Measurements from ENCODE around the gene TNPO3.
A peak's percentile ranks its signal among the peaks of the same experiment; 100 is the strongest.
"Not testable (repeated sequence)": the region's sequence is repeated elsewhere in the genome, so short reads cannot be mapped to it uniquely, and the experiment has no call there.

Gene TNPO3

DNA sequence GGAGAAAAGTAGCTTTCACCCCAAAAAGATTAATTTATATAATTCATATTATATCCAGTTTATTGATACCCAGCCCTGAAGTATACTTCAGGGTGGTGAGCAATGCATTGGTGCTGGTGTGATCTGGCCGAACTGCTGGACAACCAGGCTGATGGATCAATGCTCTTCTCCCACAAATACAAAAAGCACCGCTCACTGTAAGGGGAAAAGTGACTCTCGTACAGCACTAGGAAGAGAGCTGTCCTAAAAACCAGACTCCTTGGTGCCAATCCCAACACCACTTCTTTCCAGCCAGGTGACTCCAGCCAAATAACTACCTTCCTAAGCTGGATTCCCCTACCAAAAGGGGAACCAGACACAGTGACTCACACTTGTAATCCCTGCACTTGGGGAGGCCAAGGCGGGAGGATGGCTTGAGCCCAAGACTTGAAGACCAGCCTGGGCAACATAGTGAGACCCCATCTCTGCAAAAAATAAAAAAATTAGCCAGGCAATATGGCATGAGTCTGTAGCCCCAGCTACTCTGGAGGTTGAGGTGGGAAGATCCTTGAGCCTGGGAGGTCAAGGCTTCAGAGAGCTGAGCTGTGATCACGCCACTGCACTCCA is 13.1 kb upstream of the TNPO3 start:
- DNase-seq = no peak

DNA sequence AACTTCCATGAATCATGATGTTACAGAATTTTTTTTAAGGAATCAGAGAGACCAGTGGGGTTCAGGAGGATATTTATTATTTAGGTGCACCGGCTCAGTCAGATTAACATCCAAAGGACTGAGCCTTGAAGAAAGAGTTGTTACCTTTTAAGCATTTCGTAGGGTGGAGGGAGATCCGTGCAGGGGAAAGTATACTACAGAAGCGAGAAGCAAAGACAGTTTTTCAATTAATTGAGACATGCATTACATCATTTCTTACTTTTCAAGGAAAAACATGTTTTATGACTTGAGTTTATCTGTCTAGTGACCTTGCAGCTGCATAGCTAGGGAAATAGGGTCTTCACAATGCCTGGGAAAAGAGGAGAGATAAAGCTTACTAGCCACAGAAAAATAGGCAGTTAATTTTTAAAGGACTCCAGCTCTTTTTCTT is 12.2 kb upstream of the TNPO3 start:
- DNase-seq = not testable (repeated sequence)

DNA sequence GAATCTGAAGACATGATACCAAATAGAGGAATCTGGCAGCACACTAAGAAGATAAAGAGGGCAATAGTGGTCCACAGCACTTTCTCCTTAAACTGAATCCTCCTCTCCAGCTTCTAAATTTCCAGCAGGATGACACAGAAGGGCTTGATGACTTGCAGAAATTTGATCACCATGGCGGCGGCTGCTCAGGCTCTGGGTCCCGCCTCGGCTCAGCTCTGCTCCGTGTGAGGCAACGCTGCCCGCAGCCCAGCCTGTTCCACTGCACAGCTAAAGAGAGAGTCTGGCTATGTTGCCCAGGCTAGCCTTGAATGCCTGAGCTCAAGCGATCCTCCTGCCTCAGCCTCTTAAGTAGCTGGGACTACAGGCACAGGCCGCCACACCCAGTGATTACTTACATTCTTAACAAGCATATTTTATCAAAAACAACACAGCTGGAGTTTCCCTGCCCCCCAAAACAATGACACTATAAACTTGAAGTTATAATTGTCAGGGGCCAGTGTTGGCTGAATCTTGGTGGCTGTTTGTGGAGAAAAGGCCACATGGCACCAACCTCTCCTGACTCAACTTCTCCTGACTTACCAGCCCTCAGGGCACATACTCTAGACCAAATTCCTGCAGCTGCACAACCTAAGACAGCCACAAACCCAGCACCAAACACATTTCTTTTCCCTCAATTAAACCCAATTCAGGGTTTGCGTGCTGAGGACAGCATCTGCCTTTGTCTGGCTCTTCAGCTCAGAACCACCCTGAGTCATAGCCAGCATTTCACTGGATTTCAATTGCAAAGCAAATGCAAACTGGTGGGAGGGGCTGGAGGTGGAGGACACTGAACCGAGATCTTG is 11.6 kb upstream of the TNPO3 start:
- no peak for DNase-seq

DNA sequence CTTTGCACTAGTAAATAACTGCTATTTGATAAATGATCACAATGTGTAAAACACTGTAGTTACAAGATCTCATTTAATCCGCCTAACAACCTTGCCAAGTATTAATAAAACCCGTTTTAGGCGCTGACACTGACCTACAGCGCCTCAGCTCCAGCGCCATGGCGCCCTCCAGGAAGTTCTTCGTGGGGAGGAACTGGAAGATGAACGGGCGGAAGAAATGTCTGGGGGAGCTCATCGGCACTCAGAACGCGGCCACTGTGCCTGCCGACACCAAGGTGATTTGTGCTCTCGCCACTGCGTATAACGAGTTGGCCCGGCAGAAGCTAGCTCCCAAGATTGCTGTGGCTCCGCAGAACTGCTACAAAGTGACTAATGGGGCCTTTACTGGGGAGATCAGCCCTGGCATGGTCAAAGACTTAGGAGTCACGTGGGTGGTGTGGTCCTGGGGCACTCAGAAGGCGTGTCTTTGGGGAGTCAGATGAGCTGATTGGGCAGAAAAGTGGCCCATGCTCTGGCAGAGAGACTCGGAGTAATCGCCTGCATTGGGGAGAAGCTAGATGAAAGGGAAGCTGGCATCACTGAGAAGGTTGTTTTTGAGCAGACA is 1.1 kb upstream of the TNPO3 start:
- no peak for DNase-seq

DNA sequence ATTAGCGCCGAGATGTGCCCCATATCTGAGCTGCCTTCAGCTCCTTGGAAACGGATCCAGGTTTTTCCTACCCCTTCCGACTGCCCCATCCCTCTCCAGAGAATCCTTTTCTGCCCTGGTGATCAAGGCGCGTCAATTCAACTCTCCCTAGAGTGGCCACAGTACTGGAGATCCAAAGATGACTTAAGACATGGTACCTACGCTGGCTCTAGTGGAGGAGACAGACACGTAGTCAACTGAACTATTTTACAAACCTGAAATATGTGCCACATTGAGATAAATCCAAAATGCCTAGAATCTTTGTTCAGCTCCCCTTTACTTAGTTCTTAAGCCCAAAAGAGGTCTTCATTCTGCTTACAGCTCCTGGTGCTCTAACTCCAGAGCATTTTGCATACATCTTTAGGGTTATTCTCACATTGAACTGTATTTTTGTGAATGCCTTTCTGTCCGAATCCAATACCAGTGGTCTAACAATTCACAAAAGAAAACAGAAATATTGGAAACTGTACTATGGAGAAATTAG is 444 bp upstream of the TNPO3 start:
- no peak for DNase-seq

DNA sequence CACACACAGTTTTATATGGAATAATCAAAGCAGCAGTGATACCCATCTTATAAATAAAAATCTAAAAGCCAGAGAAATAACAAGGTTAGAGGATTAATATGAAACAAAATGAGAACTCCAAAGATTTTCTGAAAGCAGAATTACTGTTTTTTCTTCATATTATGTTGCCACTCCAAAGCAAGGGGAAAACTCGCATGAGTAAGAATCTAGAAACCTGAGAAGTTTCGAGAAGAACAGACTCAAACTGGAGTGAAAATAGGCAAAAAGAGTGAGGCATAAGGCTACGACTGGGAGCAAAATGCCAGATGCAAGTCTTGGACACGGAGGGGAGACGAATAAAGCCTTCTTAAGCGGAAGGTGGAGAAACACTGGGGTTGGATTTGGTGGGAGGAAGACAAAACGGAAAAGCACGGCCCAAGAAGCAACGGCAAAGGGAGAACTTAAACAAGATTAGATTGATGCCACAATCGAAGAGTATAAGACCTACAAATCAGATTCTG is 923 bp downstream of the TNPO3 start:
- peak; percentile 60 for DNase-seq

DNA sequence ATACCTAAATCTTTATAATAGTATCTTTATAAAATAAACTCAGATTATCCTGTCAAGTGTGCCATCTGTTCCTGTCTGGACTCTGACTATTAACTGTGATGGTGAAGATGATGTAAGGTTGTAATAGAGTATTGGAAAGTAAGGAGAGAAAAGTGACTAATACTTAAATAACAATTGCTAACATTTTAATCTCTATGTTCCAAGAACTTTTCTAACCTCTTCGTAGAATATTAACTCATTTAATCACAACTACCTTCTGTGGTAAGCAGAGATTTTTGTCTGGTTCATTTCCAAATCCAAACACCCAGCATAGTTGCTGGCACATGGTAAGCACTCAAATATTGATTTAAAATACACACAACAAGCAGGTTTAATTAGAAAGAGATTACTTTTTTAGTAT is 2.5 kb downstream of the TNPO3 start:
- DNase-seq = no peak

DNA sequence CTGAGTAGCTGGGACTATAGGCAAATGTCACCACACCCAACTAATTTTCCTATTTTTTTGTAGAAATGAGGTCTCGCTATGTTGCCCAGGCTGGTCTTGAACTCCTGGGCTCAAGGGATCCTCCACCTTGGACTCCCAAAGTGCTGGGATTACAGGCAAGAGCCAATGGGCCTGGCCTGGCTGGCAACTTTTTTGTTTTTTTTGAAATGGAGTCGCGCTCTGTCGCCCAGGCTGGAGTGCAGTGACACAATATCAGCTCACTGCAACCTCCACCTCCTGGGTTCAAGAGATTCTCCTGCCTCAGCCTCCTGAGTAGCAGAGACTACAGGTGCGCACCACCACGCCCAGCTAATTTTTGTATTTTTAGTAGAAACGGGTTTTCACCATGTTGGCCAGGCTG is 3.5 kb downstream of the TNPO3 start:
- not testable (repeated sequence) for DNase-seq

DNA sequence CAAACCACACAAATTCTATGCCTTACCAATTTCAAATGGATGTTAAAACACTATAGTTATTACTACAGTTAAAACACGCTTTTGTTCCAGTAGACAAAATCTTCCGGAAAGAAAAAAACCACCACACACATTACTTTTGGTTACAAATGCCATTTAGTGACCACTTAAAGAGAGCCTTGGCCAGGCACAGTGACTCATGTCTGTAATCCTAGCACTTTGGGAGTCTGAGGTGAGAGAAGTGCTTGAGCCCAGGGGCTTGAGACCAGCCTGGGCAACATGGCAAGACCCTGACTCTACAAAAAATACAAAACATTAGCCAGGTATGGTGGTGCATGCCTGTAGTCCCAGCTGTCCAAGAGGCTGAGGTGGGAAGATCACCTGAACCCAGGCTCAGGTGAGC is 7.2 kb downstream of the TNPO3 start:
- DNase-seq = no peak

DNA sequence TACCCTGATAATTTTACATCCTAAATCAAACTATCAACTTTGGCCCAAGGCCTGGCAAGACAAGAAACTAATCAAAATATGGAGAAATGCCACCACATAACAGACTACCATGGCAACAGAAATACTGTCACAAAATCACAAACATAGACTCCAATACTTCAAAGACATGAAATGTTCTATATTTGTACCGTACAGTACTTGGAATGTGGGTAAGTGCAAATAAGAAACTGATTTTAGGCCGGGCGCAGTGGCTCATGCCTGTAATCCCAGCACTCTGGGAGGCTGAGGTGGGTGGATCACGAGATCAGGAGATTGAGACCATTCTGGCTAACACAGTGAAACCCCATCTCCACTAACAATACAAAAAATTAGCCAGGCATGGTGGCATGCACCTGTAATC is 9.2 kb downstream of the TNPO3 start:
- DNase-seq = no peak

DNA sequence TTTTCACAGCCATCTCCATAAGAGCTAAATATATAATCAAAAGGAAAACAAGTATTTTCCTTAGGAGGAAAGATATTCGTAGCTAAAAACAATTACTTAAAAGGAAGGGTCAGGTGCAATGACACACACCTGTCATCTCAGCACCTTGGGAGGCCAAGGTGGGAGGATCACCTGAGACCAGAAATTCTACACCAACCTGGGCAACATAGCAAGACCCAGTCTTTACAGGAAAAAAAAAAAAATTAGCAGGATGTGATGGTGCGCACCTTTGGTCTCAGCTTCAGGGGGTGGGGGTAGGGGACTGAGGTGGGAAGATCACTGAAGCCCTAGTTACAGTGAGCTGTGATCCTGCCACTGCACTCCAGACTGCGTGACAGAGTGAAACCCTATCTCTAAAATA is 11.9 kb downstream of the TNPO3 start:
- no peak for DNase-seq

DNA sequence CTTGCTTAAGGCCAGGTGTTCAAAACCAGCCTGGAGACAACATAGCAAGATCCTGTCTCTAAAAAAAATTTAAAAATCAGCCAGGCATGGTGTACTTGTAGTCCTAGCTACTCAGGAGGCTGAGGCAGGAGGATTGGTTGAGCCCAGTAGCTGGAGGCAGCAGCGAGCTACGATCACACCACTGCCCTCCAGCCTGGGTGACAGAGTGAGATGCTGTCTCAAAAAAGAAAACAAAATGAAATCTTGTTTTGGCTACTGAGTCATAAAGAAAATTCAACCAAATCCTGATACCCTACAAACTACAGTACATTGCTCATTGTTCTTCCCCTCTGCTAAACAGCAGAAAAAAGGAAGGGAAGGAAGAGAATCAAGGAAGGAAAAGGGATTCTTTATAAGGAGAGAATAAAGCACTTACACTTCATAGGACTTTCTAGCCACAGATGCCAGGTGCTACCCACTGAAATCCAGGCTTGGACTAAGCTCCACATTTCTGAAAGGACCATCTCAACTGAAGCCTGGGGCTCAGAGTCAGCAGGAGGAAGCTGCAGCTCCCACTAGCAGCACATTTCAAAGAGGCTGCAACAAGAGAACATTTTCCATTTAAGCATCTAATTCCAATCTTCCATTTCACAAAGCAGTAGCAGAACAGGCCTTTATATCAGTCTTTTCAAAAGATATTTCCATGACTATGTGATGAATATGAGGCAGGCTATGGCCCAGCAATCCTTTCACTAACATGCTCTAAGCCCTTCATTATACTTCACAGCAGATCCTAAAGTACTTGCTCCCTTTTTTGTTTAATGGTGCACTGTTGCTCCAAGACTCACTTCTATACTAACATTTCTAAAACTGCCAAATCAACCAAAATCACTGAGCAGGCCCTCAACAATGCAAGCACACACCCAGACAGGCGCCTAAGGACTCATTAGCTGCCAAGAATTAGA is 13.5 kb downstream of the TNPO3 start:
- no peak for DNase-seq

DNA sequence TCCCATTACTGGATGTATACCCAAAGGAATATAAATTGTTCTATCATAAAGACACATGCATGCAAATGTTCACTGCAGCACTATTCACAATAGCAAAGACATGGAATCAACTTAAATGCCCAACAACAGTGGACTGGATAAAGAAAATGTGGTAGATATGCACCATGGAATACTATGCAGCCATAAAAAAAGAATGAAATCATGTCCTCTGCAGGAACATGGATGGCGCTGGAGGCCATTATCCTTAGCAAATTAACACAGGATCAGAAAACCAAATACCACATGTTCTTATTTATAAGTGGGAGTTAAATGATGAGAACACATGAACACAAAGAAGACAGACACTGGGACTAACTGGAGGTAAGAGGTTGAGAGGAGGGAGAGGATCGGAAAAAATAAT is 16.4 kb downstream of the TNPO3 start:
- DNase-seq = not testable (repeated sequence)

DNA sequence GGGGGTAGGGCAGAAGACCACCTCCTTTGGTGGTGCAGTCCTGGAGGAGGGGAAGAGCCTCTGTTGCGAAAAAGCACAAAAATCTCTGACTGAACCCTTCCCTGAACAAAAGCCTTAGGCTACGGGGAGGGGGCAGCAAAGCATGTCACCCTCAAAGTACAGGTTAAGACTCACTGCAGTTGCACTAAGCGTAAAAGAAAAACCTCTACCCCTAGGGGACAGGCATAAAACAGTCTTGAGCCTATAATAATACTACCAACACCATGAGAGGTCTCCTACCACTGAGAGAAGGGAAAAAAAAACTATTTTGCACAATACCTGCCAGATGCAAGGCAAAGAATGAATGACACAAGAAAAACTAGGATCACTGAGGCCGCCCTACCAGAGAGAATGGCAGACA is 17.3 kb downstream of the TNPO3 start:
- DNase-seq = no peak

DNA sequence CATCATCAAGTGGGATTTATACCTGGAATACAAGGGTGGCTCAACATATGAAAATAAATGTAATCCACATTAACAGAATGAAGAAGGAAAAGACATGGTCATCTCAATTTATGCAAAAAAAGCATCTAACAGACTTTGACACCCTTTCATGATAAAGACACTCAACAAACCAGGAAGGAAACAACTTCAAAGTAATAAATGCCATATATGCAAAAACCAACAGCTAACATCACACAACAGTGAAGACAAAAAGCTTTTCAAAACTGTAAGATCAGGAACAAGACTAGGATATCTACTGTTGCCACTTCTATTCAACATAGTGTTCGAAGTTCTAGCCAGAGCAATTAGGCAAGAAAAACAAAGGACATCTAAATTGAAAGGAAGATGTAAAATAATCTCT is 22.9 kb downstream of the TNPO3 start:
- no peak for DNase-seq

DNA sequence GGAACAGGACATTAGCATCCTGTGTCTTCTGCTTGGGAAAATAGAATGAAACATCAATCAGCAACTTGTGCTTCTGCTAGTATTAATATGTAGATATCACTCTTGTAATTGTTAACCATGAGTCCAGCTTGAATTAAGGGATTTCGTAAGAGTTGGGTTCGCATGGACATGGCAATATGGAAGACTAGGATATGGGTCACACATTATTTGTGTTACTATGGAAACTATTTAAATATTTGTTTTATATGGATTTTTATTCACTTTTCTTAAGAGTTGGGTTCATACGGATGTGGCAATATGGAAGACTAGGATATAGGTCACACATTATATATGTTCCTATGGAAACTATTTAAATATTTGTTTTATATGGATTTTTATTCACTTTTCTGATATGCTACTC is 24.5 kb downstream of the TNPO3 start:
- no peak for DNase-seq

DNA sequence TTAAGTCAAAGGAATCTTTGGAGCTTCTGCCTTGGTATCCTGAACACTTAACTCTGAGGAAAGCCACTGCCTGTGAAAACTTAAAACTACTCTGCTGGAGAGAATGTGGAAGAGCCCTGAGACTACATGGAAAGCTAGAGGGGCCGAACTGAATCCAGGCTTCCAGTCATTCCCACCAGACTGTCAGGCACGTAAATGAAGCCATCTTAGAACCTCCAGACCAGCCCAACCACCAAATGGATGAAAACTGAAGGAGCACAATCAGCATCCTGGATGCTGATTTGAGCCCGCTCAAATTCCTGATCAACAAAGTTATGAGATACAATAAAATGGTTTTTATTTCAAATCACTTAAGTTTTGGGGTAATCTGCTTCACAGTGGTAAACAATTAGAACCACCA is 30.8 kb downstream of the TNPO3 start:
- DNase-seq = no peak

DNA sequence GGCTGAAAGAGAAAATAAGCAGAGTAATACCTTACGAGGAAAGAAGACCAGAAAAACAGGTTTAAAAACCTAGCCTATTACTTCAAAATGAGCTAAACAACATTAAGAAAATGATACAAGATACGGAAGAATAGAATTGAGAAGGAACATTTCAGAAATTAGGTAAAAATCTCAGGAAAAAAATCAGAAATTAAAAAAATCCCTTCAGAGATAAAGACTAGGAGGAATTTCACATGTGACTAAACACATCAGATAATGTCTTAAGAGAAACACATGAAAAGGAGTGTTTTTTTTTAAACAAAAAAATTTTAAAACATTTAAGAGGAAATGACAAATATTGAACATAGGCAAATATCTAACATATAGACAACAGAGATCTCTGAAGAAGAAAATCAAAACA is 33.3 kb downstream of the TNPO3 start:
- no peak for DNase-seq

DNA sequence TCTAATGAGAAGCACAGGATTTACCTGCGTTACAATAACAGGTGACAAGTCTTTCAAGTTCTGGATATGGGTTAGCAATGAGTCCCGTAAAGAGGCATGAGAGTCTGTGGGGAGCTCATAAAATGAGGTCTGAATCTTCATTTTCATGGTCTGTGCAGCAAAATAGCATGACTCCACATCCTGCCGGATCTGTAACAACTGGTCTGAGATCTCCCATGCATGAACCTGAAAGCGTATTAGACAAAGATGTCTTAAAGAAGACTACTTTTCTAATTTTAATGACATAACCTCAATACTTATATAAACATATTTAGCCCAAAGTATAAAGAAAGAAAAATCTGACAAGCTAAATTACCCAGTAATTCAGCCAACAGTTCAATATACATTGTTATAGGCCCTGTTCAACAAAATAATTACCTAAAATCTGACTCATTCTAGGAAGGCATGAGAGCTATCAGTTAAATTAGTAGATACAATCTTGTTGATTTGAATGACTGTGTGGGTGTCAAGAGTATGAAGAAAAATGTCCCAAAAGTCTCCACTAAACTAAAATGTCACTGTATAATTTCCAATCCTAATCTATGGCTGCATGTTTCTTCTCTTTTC is 36.9 kb downstream of the TNPO3 start:
- DNase-seq = no peak

DNA sequence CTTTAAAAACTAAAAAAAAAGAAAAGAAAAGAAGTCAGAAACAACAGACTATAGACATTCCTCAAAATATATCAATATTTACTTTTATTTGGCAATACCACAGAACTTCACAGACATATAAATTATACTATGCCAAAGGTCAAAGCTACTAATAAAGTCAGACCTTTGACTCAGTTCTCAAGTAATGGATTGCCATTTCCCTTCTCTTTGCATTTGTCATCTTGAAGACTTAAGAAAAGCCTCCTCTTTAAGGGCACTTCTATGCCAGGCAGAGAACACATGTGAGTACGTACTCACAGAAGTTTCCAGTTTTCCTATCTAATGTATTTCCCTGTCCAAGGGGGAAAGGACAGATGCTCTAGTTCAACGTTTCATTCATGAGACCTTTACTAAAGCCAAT is 37.6 kb downstream of the TNPO3 start:
- DNase-seq = no peak

DNA sequence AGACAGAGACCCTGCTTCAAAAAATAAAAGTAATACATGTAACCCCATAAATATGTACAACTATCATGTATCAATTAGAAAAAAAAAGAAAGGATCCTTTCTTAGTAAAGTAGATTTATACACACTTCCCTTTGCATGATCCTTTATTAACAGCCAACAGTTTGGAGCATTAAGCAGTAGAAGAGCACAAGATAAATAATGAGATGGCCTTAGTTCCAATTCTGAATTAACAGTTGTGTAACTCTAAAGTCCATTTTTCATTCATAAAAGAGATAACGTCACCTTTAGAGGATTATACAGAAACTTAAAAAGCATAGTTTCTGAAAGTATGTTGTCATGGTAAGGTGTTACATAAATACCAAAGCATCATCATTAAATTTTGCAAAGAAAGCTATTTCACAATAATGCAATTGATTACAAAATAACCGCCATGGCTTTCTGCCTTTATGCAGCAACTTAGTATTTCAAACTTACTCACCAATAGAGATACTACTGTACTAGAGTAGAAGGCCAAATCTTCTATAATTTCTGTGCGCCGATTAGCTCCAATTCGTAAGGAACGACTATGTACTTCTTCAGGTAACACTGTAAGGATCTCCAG is 40.3 kb downstream of the TNPO3 start:
- no peak for DNase-seq
